ENCODE measurements around the gene ZBTB32. TPM values are rescaled to one million over a fixed set of nuclear protein-coding genes. Genes with fewer than 3 reads are reported as not detected.

ZBTB32 gene
- total and polyA plus RNA-seq, 7 donors = 0.08 to 0.10 TPM; not detected in 5

DNA sequence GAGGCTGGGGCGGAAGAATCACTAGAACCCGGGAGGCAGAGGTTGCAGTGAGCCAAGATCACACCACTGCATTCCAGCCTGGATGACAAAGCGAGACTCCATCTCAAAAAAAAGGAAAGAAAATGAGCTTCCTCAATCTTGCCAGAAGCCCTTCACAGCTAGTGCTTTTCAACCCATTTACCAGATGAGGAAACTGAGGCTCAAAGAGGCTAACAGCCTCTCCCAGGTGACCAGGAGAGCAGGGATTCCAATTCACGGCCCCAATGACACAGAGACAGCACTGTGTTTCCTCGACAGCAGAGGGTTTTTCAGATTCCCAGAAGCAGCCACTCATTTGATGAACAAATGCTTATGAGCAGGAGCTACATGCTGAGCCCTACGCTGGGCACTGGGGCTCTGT, 34.8 kb upstream of the ZBTB32 start:
- TF ChIP-seq, protein P1, sequence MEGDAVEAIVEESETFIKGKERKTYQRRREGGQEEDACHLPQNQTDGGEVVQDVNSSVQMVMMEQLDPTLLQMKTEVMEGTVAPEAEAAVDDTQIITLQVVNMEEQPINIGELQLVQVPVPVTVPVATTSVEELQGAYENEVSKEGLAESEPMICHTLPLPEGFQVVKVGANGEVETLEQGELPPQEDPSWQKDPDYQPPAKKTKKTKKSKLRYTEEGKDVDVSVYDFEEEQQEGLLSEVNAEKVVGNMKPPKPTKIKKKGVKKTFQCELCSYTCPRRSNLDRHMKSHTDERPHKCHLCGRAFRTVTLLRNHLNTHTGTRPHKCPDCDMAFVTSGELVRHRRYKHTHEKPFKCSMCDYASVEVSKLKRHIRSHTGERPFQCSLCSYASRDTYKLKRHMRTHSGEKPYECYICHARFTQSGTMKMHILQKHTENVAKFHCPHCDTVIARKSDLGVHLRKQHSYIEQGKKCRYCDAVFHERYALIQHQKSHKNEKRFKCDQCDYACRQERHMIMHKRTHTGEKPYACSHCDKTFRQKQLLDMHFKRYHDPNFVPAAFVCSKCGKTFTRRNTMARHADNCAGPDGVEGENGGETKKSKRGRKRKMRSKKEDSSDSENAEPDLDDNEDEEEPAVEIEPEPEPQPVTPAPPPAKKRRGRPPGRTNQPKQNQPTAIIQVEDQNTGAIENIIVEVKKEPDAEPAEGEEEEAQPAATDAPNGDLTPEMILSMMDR (IDR thresholded peaks at IDR 0.05) = no peak
- intact Hi-C loops (cut with DNase I) = no loop called here
- DNase-seq (no peak), ATAC-seq (no peak)
- no peaks in the 10 kb centered on the region for H3K4me1 ChIP-seq
- H3K27ac ChIP-seq = no peak overlapping the region
- peaks cover 0 to 31% (median 8%) of the 10 kb centered on the region in 3 donors for H3K27me3 ChIP-seq (ENCODE audit: insufficient read depth in 3 of 3, low read length in 2 of 3)
- no peaks in the 10 kb centered on the region for H3K9me3 ChIP-seq
- no peak overlapping the region for H3K4me3 ChIP-seq
- no peaks in the 10 kb centered on the region for H3K36me3 ChIP-seq (ENCODE audit: insufficient read depth in 1 of 2, low read depth in 1 of 2)
- WGBS, 3 donors = 71 to 76% (median 75%) methylated on average over 6 of the region's 6 CpGs

DNA sequence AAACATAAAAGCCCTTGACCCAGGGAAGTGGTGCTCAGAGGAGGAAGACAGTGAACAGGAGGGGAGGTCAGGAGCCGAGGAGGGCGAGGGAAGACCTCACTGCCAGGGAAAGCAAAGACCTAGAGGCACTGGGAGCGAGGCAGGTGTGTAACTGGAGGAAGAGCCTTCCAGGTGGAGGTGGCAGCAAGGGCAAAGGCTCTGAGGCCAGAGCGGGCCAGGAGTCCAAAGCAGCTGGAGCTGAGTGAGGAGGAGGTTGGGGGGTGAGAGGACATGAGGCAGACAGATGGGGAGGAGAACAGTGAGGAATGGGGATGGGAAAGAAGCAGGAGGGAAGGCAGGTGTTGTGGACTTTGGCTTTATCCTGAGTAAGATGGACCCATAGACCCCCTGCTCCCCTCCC, 34.4 kb upstream of the ZBTB32 start:
- H3K4me3 ChIP-seq = no peak overlapping the region
- H3K4me1 ChIP-seq = no peaks in the 10 kb centered on the region
- no peaks in the 10 kb centered on the region for H3K9me3 ChIP-seq
- intact Hi-C loops (cut with DNase I) = no loop called here
- H3K27ac ChIP-seq = no peak overlapping the region
- TF ChIP-seq, protein P1 (IDR thresholded peaks at IDR 0.05) = no peak
- no peaks in the 10 kb centered on the region for H3K36me3 ChIP-seq (ENCODE audit: insufficient read depth in 1 of 2, low read depth in 1 of 2)
- H3K27me3 ChIP-seq (ENCODE audit: insufficient read depth in 3 of 3, low read length in 2 of 3) = peaks cover 0 to 34% (median 8%) of the 10 kb centered on the region in 3 donors
- WGBS, 3 donors = 68 to 75% (median 69%) methylated on average over 4 of the region's 4 CpGs
- no peak for DNase-seq
- ATAC-seq = no peak

DNA sequence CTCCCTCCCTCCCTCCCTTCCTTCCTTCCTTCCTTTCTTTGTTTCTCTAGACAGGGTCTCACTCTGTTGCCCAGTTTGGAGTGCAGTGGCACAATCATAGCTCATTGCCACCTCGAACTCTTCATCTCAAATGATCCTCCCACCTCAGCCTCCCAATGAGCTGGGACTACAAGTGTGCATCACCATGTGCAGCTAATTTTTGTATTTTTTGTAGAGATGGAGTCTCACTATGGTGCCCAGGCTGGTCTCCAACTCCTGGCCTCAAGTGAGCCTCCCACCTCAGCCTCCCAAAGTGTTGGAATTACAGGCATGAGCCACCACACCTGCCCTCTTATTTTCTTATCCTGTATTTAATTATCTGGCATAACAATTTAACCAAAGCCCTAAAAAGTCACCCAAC, 33.7 kb upstream of the ZBTB32 start:
- no peak for DNase-seq
- peaks cover 0 to 34% (median 8%) of the 10 kb centered on the region in 3 donors for H3K27me3 ChIP-seq (ENCODE audit: insufficient read depth in 3 of 3, low read length in 2 of 3)
- no peaks in the 10 kb centered on the region for H3K9me3 ChIP-seq
- H3K4me1 ChIP-seq = no peaks in the 10 kb centered on the region
- TF ChIP-seq, protein P1 (IDR thresholded peaks at IDR 0.05) = no peak
- H3K4me3 ChIP-seq = no peak overlapping the region
- H3K27ac ChIP-seq = no peak overlapping the region
- 82 to 93% (median 92%) methylated on average over 1 of the region's 1 CpG for WGBS, 3 donors
- intact Hi-C loops (cut with DNase I) = no loop called here
- ATAC-seq = no peak
- H3K36me3 ChIP-seq (ENCODE audit: insufficient read depth in 1 of 2, low read depth in 1 of 2) = no peaks in the 10 kb centered on the region

DNA sequence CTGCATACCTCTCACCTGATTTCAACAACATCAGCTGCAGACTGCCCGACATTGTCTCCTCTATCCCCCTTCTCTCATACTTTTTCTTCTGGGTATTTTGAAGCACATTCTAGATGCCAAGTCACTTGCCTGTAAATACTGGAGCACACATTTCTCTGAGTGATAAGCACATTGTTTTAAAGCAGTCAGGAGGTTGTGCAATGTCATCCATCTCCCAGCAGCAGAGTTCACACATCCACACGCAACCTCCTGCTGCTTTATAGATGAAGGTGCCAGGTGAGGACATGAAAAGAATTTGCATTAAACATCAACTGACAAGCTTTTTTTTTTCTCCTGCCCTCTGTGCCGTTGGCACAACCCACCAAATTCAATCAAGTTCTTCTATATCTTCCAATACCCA, 32.5 kb upstream of the ZBTB32 start:
- Histone ChIP-seq H3K4me1 (no peaks in the 10 kb centered on the region), H3K9me3 (no peaks in the 10 kb centered on the region), H3K4me3 (no peak overlapping the region), H3K36me3 (ENCODE audit: insufficient read depth in 1 of 2, low read depth in 1 of 2) (no peaks in the 10 kb centered on the region), H3K27me3 (ENCODE audit: insufficient read depth in 3 of 3, low read length in 2 of 3) (peaks cover 0 to 34% (median 8%) of the 10 kb centered on the region in 3 donors), H3K27ac (no peak overlapping the region)
- ATAC-seq (no peak), DNase-seq (no peak)
- 50 to 56% (median 52%) methylated on average over 3 of the region's 3 CpGs for WGBS, 3 donors
- intact Hi-C loops (cut with DNase I) = no loop called here
- TF ChIP-seq, protein P1 (IDR thresholded peaks at IDR 0.05) = no peak

DNA sequence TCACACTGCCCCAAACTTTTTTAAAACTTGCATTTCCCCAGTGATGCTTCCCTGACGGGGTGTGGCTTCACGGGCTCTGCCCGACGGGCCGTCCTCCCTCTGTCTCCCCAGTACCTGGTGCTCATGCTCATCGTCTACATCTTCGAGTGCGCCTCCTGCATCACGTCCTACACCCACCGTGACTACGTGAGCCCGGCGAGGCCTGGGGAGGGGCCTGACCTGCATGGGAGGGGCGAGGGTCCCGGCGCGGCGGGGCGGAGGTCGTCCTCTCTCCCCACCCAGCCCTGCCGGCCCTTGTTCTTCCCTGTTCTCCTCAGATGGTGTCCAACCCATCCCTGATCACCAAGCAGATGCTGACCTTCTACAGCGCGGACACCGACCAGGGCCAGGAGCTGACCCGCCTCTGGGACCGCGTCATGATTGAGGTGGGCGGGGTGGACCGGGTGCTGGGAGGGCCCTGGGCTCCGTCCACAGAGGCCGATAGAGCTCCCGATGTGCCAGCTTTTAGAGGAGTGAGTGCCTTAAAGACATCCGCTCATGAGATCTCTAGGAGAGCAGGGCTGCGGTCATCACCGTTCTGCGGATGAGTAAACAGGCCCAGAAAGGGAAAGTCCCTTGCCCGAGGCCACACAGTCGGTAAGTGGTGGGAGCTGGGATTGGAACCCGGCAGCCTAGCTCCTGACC, 31.1 kb upstream of the ZBTB32 start:
- Histone ChIP-seq H3K27me3 (ENCODE audit: insufficient read depth in 3 of 3, low read length in 2 of 3) (peaks cover 0 to 34% (median 8%) of the 10 kb centered on the region in 3 donors), H3K4me3 (peak overlapping the region; percentile 49), H3K9me3 (no peaks in the 10 kb centered on the region), H3K27ac (no peak overlapping the region), H3K4me1 (no peaks in the 10 kb centered on the region), H3K36me3 (ENCODE audit: insufficient read depth in 1 of 2, low read depth in 1 of 2) (no peaks in the 10 kb centered on the region)
- intact Hi-C loops (cut with DNase I) = no loop called here
- peak in 1 of 4 donors; percentile 44 for ATAC-seq
- TF ChIP-seq, protein P1 (IDR thresholded peaks at IDR 0.05) = no peak
- DNase-seq = peak in 1 of 2 donors; percentile 34
- 7 to 9% (median 7%) methylated on average over 35 to 39 of the region's 39 CpGs for WGBS, 3 donors
